ENCODE measurements around the gene COPS9. TPM values are rescaled to one million over a fixed set of nuclear protein-coding genes. Genes with fewer than 3 reads are reported as not detected.

COPS9 gene
- total RNA-seq, 1 experiment from 2014 or later = 134 TPM

- in situ Hi-C loops (cut with HindIII; ENCODE audit: low pct_unique_long_range_greater_than_20kb, low sequenced_read_pairs) (no loop called here), intact Hi-C loops (cut with micrococcal nuclease; ENCODE audit: unreplicated experiment) (no loop called here)
- ChIA-PET POLR2A (no interaction called here), CTCF (no interaction called here)
- peaks cover 8% of the 10 kb centered on the region for H3K4me1 ChIP-seq (ENCODE audit: control insufficient read depth, insufficient read depth, low read length)
- no peaks in the 10 kb centered on the region for H3K9me3 ChIP-seq (ENCODE audit: control insufficient read depth, insufficient read depth, low read depth, low read length)
- H3K36me3 ChIP-seq (ENCODE audit: control insufficient read depth, insufficient read depth, low read length) = peaks cover 10% of the 10 kb centered on the region; the same call in 1 of the 2 replicates
- BruUV-seq (replicated peaks) = TSS peak; percentile 77
- peak overlapping the region; percentile 98 to 99 for H3K4me3 ChIP-seq (ENCODE audit: low read depth in 2 of 2, low read length in 2 of 2)
- peak overlapping the region; percentile 85 for H3K27ac ChIP-seq (ENCODE audit: low read length)
- TF ChIP-seq POLR2AphosphoS5 (IDR thresholded peaks at IDR 0.05; ENCODE audit: low read depth, low read length) = no peak
- no peak for TF ChIP-seq CTCF (IDR thresholded peaks at IDR 0.05)
- TF ChIP-seq SIN3A (IDR thresholded peaks at IDR 0.05; ENCODE audit: borderline replicate concordance, insufficient read depth, low read depth, low read length) = no peak
- TF ChIP-seq TCF7L2 (IDR thresholded peaks at IDR 0.05; ENCODE audit: low read depth, low read length) = no peak
- TF ChIP-seq REST (IDR thresholded peaks at IDR 0.05; ENCODE audit: insufficient read depth in 1 of 2, low read depth in 2 of 2, low read length in 1 of 2) = no peak
- ATAC-seq = peak; percentile 5; the same call in 1 of the 2 replicates
- DNase-seq (ENCODE audit: low read depth, low spot score) = no peak
- H3K27me3 ChIP-seq (ENCODE audit: control insufficient read depth, insufficient read depth, low read length) = no peaks in the 10 kb centered on the region
Measured at GRCh38 chr2:240135706-240136012, 446 bp downstream of the COPS9 start.

- intact Hi-C loops (cut with micrococcal nuclease; ENCODE audit: unreplicated experiment) = no loop called here
Measured at GRCh38 chr2:240134956-240135520, 1.1 kb downstream of the COPS9 start.

More at GRCh38 chr2:240134956-240135520, 1.1 kb downstream of the COPS9 start:
- POLR2A ChIA-PET = no interaction called here
- Histone ChIP-seq H3K4me3 (ENCODE audit: low read depth in 2 of 2, low read length in 2 of 2) (peak overlapping the region; percentile 98 to 99), H3K9me3 (ENCODE audit: control insufficient read depth, insufficient read depth, low read depth, low read length) (no peaks in the 10 kb centered on the region), H3K27me3 (ENCODE audit: control insufficient read depth, insufficient read depth, low read length) (no peaks in the 10 kb centered on the region), H3K36me3 (ENCODE audit: control insufficient read depth, insufficient read depth, low read length) (peaks cover 10% of the 10 kb centered on the region; the same call in 1 of the 2 replicates), H3K27ac (ENCODE audit: low read length) (peak overlapping the region; percentile 85), H3K4me1 (ENCODE audit: control insufficient read depth, insufficient read depth, low read length) (peaks cover 8% of the 10 kb centered on the region)
- in situ Hi-C loops (cut with HindIII; ENCODE audit: low pct_unique_long_range_greater_than_20kb, low sequenced_read_pairs) = no loop called here
- BruUV-seq (replicated peaks) = no TSS peak
- DNase-seq (ENCODE audit: low read depth, low spot score) (no peak), ATAC-seq (no peak)
- TF ChIP-seq TCF7L2 (IDR thresholded peaks at IDR 0.05; ENCODE audit: low read depth, low read length) = no peak
- no peak for TF ChIP-seq SIN3A (IDR thresholded peaks at IDR 0.05; ENCODE audit: borderline replicate concordance, insufficient read depth, low read depth, low read length)
- TF ChIP-seq CTCF (IDR thresholded peaks at IDR 0.05) = no peak
- no peak for TF ChIP-seq REST (IDR thresholded peaks at IDR 0.05; ENCODE audit: insufficient read depth in 1 of 2, low read depth in 2 of 2, low read length in 1 of 2)
- no peak for TF ChIP-seq POLR2AphosphoS5 (IDR thresholded peaks at IDR 0.05; ENCODE audit: low read depth, low read length)
- CTCF ChIA-PET = no interaction called here
